ELR (cell line): ENCODE measurements around the gene PTPRN2.

Experiments
- DNase-seq: peaks from one replicate; pipeline ENCODE4 v3.0.0-alpha.2; 2015; ENCODE audit warnings: low read depth

PTPRN2 gene

GRCh38 chr7:158489462-158490155 is 98.0 kb downstream of the PTPRN2 start:
- no peak for DNase-seq

DNA sequence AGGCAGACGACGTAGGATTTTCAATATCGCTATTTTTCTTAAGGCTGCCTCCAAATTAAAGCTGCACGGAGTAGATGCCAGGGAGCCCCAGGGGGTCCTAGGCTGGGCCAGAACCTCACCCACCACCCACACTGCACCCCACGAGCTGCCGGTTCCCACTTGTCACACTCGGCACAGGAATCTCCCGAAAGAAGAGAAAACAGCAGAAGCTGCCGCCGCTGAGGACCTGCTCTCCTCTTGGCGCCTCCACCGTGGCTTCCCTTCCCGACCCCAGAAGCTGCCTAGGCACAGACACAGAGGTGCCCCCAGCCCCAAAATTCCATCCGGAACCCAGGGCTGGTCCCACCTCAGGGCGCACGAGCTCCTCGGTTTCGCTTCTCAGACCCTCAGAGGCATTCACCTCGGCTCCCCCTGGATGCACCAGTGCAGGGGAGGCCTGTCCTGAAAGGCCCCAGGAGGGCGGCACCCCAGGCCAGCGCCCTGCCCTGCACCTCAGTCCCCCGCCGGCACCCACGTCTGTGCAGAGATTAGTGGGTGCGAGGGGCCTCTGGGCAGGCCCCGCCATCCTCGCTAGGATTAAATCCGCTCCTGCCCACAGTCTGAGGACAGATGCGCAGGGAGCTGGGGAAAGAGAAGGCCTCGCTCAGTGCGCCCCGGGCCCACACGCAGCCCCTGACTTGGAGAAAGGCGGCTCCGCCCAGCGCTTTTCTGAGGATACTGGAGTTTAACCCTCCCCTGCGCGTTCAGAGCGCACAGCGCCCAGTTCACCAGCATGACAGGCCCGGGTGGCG is 99.2 kb downstream of the PTPRN2 start:
- DNase-seq: no peak

DNA sequence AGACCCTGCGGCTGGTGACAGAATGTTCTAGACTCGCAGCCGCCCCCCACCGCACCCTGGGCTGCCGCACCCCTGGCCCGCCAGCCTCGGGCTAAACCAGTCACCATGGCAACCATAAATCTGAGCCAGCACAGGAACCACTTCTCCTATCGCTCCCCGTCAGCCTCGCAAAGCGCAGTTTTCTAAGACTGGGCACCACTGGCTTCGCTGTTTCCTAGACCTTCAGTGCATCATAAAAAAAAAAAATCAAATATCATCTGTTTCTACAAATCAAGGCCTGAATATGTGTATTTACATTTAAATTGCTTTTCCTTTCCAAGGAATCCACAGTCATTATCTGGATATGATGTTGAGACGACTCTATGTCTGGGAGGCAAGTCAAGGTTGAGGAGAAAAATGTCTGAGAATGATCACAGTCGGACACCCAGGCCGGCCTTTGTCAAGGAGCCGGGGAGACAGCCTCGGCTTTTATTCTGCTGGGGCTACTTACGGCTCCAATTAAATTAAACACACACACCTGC is 99.9 kb downstream of the PTPRN2 start:
- DNase-seq: no peak

- DNase-seq: no peak
Observed at GRCh38 chr7:158486919-158487318, 100.7 kb downstream of the PTPRN2 start.

DNA sequence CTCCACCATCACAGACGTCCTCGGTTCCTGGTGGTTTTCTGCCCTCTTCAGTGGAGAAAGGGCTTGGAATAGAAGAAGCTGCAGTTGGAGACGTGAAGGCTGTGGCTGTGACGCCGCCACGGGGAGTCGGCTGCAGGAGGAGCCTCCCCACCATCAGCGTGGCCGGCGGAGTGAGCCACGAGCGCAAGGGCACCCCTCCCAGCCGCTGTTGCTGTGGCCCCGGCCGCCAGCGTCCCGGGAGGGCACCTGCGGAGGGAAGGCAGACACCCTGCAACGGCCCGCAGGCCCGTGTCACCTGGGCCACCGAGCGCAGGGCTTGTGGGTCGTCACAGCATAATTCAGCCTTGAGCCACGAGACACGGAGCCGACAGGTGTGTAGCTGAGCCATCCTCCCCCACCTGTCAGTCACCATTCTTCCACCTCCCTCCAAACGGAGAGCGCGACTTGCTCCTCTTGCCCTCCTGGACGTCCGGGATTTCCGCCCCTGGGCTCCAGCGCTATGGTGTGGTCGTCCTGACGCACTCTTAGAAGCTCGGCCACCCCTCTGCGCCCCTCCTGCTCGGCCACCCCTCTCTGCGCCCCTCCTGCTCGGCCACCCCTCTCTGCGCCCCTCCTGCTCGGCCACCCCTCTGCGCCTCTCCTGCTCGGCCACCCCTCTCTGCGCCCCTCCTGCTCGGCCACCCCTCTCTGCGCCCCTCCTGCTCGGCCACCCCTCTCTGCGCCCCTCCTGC is 102.7 kb downstream of the PTPRN2 start:
- no peak for DNase-seq

DNA sequence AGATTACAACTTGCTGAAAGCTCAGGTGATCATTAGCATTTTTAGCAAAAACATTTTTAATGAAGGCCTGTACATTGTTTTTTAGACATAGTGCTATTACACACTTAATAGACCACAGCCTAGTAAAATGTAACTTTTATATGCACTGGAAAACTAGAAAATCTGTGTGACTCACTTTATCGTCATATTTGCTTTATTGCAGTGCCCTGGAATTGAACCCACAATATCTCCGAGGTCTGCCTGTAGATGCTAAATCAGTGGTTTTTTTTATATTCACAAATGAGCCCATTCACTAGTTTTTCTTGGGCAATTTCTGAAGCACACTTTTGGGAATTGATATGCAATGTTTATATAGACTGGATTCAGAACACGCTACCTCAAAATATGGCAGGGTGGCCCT is 105.1 kb downstream of the PTPRN2 start:
- no peak for DNase-seq

DNA sequence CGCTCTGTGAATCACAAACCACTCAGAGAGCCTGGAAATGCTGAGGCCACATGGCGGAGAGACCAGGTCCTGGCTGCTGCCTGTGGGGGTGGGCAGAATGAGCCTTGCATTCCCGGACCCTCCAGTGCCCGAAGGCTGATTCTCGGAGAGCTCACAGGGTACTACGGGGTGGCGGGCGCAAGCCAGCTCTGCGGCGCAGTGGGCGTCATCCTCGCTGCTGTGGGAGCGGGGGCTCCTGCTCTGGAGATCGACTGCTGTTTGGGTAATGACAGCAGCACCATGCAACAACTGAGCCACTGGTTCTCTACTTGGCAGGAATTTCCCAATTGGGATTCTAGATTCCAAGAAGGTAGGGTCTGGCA is 108.0 kb downstream of the PTPRN2 start:
- DNase-seq: no peak

DNA sequence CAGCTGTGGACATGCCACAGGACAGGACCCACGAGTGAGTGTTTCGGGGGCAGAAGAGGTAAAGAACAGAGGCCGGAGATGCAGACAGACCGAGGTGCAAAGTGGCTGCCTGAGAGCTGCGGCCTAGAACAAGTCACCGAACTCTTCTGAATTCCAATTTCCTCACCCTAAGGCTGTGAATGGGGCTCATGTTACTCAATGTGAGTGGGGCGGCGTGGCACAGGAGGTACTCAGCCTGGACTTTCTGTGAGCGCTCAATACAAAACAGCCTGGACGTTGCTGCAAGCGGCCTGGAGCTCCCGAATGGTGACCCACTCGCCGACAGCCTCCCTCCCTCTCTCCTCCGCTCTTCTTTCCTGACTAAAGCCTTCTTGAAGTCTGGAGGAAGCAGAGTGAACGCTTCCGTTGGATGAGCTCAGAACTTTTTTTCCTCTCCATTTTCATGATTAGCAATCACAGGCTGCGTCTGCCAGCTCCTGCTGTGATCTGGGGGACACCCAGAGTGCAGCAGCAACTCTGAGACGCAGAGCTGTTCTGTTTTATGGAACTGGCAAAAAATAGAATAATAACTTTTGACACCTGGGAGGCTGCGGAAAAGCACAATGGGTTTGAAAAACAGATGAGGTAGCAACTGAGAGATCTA is 108.5 kb downstream of the PTPRN2 start:
- DNase-seq: no peak

DNA sequence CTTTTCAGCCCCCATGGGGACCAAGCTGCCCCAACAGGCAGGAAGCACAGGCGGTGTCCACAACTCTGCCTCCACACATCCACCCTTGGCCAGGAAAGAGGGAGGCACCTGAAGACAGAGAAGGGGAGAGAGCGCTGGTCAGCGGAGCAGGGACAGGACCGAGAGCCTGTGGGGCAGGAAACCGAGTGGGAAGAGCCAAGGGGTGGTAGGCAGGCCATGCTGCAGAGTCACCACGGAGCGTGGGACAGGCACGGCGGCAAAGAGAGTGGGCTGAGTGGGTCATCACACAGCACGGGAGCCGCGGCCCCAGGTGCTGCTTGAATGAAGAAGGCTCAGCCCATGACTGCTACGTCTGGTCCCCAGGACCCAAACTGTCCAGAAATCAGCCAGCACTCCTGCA is 109.8 kb downstream of the PTPRN2 start:
- DNase-seq: no peak

DNA sequence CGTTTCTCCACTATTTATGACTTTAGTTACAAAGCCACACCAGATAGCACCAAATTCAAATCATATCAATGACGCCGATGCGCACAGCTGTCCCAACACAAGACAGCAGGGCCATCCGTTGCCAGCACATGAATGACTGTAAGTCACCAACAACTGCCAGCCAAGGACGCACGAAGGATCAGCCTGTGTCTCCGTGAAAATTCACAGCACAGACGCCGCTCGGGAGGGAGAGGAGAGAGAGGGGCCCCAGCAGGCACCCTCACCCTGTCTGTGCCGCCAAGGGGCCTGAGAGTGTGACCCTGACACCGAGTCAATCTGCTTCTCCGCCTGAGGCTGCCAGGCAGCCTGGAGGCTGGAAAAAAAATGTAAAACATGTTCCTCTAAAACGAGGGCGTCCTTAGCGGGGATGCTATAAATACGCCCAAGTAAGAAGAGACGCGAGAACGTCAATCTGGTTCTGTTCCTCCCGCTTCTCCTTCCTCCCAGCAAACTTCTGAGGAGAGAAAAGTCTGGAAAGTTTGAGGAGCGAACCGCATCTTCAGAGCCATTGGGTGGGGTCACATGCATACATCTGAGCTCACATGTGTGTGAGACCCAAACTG is 111.2 kb downstream of the PTPRN2 start:
- no peak for DNase-seq

DNA sequence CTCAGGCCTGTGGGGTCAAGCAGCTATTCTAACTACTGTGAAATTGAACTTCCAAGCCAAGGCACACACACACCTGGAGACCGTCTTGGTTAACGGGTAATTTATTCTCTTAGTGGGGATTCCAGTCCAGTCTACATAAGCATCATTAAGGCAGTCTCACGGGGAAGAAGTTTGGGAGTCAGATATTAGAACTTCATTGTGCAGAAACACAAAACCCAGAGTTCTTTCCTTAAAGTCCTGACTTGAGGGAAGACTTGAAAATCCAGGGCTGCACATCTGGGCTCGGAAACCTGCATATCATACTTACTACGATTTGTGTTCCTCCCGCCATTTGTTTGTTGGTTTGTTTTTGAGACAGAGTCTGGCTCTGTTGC is 112.0 kb downstream of the PTPRN2 start:
- DNase-seq: no peak

DNA sequence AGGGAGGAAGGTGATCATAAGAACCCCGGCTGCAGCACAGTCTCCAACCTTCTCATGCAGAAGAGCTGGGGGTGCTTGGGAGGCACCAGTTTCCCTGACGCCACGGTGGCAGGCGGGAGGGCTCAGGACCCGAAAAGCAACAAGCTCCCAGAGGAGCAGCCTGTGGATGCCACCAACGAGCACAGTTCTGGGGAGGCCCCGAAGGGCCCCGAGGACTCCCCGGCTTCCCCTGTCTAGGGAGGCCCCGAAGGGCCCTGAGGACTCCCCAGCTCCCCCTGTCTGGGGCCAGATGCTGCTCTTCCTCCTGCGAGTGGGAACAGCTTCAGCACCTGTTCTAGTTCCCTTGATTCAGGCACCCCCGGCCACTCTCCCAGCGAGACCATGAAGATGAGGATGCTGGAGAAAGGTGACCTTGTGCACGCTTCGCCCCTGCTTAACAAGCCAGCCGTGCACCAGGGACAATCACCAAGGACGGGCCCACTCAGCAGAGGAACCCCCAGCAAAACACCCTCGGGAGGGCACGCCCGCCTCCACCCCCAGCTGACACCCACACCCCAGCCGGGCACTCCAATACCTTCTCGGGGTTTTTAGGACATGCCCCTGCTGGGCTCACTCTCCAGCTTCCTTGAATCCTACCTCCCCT is 112.5 kb downstream of the PTPRN2 start:
- no peak for DNase-seq

GRCh38 chr7:158474488-158474887 is 113.1 kb downstream of the PTPRN2 start:
- no peak for DNase-seq

- DNase-seq: no peak
Observed at GRCh38 chr7:158473946-158474345, 113.7 kb downstream of the PTPRN2 start.

GRCh38 chr7:158473221-158473620 is 114.4 kb downstream of the PTPRN2 start:
- no peak for DNase-seq

DNA sequence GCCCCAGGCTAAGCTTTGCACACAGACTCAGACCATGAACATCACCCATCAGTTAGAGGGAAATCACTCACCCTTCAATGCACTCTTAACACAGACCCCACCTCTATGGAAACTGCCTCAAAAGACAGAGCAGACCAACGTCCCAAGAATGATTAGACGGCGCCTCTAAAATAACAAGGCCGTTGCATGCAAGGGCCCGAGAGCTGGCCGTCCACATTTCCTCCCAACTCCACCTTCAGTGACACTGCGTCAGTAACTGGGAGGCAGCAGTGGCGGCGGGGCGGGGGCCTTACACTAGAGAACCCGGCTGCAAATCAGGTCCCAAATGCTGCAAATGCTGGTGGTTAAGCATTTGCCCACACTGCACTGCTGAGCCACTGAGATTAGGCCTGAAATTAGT is 115.0 kb downstream of the PTPRN2 start:
- DNase-seq: no peak

- DNase-seq: no peak
Observed at GRCh38 chr7:158471716-158472115, 115.9 kb downstream of the PTPRN2 start.

- no peak for DNase-seq
Observed at GRCh38 chr7:158470336-158470735, 117.3 kb downstream of the PTPRN2 start.

GRCh38 chr7:158469396-158470051 is 118.1 kb downstream of the PTPRN2 start:
- no peak for DNase-seq

DNA sequence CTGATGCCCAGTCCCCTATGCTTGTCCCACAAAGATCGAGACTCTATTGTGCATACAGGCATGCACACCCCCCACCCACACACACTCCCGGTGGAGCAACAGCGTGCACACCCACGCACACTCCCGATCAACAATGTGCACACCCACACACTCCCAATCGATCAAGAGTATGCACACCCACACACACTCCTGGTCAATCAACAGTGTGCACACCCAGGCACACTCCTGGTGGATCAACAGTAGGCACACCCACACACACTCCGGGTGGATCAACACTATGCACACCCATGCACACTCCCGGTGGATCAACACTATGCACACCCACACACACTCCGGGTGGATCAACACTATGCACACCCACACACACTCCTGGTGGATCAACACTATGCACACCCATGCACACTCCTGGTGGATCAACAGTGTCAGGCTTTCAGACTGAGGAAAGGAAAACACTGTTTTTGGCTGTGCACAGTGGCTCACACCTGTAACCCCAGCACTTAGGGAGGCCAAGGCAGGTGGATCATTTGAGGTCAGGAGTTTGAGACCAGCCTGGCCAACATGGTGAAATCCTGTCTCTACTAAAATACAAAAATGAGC is 118.8 kb downstream of the PTPRN2 start:
- DNase-seq: no peak

DNA sequence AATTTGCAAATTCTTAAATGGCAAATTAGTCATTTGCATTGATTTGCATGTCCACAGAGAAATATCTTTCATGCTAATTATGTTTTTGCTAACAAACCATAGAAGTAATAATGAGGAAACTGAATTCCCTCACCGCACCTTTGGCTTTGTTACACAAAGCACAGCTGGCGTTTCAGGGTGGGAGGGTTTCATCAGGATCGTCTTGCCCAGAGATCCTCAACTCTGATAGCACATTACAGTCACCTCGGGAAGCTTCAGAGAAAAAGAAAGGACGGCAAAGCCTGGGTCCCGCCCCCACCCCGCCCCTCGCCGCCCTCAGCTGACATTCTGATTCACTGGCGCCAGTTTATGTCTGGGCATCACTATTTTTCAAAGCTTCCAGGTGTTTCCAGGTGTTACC is 119.4 kb downstream of the PTPRN2 start:
- DNase-seq: no peak
